GM21717 (cell line): ENCODE data around the gene PTCD2.
A peak's percentile ranks its signal among the peaks of the same experiment; 100 is the strongest.

ENCODE experiments used
- ATAC-seq: cut with Tn5 transposase; IDR thresholded peaks from one replicate; pipeline ENCODE4 v1.9.1; 2021; ENCODE audit warnings: mild to moderate bottlenecking, moderate library complexity; ENCODE audit not compliant: unreplicated experiment

Gene PTCD2

DNA sequence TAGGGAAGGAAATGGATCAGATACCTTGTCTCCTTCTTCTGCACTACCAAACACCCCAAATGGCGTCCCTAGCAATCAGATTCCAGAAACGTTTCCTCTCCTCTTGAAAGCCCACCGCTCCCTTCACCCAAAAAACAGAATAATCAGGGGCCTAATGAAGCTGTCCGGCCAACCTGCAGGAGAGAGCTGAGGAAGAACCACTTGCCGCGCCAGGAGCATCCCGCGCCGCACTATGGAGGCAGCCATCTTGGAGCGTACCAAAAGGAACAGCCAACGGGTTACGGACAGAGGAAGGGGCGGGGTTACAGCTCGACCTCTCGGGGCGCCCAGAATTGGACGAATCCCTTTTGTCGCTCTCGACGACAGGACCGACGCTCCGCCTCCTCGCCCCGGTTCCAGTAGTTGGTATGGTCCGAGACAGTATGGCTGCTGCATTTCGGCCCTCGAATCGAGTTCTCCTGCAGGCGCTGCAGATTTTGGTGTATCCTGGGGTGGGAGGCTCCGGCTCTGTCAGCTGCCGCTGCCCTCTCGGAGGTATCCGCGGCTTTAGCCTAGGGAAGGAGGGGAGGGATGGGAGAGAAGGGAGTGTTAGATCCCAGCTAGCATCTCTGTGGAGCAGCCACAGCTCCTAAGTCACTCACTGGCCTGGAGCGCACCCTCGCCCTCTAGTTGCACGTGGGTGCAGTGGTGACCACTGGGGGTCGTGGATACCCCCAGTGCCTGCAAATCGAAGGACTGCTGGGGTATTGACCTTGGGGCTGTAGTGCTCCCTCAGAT, at the start of gene PTCD2, which contains the start of gene MRPS27:
PTCD2 (plus strand) TSS at position 398 of the 777 bp plus-strand sequence; CDS start at position 408, 10 bp downstream.
MRPS27 (minus strand) TSS at position 265 of the 777 bp plus-strand sequence; CDS start at position 246, 19 bp downstream.
- ATAC-seq, result peak; percentile 98

- no peak for ATAC-seq
These were observed 48.5 kb upstream of the PTCD2 start for GRCh38 chr5:72271702-72272101.

GRCh38 chr5:72272398-72272797, 47.8 kb upstream of the PTCD2 start:
- ATAC-seq, result no peak

DNA sequence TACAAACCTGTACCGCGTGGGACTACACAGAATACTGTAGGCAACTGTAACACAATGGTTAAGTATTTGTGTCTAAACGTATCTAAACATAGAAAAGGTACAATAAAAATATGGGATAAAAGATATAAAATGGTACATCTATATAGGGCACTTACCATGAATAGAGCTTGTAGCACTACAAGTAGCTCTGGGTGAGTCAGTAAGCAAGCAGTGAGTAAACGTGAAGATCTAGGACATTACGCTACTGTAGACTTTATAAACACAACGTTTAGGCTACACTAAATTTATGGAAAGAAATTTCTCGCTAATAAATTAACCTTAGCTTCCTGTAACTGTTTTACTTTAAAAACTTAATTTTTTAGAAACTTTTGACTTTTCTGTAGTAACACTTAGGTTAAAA, 46.6 kb upstream of the PTCD2 start:
- no peak for ATAC-seq

DNA sequence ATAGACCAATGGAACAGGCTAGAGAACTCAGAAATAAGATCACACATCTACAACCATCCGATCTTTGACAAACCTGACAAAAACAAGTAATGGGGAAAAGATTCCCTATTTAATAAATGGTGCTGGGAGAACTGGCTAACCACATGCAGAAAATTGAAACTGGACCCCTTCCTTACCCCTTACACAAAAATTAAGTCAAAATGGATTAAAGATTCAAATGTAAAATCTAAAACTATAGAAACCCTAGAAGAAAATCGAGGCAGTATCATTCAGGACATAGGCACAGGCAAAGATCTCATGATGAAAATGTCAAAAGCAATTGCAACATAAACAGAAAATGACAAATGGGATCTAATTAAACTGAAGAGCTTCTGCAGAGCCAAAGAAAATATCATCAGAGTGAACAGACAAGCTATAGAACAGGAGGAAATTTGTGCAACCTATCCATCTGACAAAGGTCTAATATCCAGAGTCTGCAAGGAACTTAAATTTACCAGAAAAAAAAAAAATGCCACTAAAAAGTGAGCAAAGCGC, 43.9 kb upstream of the PTCD2 start:
- ATAC-seq, result no peak

- no peak for ATAC-seq
These were observed 39.5 kb upstream of the PTCD2 start for GRCh38 chr5:72280581-72281069.

DNA sequence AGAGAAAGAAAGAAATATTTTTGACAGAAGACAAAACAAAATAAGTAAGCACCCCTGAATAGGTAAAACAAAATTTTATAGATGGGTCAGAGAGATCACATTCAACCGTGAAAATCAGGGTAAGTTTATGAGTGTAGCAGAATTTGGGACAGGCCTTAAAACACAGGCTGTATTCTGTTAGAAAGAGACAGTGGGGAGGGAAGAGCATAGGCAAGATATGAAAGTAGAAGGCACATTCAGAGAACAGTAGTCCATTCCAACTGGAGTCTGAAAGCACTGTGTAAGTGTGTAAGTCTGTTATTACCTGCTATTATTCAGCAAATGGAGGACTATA, 38.8 kb upstream of the PTCD2 start:
- no peak for ATAC-seq

DNA sequence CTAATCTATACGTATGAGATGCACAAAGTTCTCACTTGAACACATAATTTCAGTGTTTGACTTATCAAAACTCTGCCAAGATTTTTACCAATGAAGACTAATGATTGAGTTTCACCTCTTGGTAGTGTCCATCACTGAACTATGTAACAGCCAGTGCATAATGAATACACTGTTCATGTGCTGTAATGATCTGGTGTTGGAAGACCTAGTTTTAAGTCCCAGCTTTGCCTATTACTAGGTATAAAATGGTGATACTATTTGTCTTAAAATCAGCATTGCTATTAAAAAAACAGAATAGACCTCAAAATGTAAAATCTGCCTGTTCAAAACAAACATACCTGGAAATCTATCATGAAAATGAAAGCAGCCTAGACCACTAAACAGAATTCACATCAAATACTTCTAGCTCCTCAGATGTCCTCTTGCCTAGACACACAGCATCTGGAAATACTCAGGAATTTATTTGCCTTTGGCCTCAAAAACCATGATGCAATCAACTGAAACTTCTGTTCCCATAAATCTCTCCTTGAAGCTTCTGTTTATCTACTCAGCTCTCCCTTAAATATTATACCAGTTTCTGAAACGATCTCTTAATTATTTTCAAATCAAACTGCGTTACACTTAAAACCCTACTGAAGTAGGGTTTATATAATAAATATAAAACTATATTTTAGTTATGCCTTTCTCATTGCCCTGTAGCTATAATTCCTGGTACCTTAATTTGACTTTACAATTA, 38.2 kb upstream of the PTCD2 start:
- no peak for ATAC-seq

DNA sequence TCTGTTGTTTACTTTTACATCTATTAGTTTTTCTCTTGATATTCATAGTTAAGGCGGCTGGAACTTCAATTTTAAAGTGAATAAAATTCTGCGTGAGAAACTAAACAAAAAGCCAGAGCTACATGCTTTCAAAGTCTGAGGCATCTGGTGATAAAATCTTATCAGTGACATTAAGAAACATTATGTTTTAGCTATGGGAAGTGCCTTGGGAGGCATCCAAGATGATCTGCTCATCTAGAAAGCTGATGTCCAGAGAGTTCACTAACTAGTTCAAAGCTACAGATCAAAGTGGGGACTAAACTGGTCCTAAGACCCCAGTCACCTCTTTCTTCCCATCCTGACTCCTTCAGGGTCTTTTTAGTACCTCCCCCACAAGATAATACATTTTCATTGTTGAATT, 37.3 kb upstream of the PTCD2 start:
- no peak for ATAC-seq

GRCh38 chr5:72283358-72283757, 36.8 kb upstream of the PTCD2 start:
- no peak for ATAC-seq

- ATAC-seq, result no peak
These were observed 35.4 kb upstream of the PTCD2 start for GRCh38 chr5:72284559-72285423.

GRCh38 chr5:72285424-72285821, 34.8 kb upstream of the PTCD2 start:
- no peak for ATAC-seq

DNA sequence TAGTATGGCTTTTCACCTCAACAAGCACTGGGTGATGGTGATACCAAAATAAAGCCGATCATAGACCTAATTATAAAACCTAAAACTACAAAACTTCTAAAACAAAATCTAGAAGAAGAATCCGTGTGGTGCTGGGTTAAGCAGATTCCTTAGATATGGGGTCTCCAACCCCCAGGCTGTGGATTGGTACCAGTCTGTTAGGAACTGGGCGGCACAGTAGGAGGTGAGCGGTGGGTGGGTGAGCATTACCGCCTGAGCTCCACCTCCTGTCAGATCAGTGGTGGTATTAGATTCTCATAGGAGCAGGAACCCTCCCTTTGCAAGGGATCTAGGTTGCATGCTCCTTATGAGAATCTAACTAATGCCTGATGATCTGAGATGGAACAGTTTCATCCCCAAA, 33.4 kb upstream of the PTCD2 start:
- no peak for ATAC-seq

DNA sequence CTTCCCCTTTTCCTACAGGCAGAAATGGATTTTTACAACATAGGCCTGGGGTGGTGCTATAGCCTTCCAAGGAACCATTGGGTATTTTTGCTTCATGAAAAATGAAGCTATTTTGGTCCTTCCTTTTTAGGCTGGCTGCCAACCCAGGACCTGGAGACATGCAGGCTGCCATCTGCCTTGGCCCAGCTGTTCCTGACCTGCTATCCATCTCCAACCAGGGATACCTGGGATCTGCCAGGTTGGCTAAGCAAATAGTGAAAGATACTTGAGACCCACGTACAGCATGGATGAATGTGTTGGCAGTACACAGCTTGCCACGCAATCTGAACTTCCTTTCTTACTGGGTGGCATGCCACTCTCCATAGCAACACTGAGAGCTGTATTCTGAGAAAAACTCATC, 31.2 kb upstream of the PTCD2 start:
- no peak for ATAC-seq

DNA sequence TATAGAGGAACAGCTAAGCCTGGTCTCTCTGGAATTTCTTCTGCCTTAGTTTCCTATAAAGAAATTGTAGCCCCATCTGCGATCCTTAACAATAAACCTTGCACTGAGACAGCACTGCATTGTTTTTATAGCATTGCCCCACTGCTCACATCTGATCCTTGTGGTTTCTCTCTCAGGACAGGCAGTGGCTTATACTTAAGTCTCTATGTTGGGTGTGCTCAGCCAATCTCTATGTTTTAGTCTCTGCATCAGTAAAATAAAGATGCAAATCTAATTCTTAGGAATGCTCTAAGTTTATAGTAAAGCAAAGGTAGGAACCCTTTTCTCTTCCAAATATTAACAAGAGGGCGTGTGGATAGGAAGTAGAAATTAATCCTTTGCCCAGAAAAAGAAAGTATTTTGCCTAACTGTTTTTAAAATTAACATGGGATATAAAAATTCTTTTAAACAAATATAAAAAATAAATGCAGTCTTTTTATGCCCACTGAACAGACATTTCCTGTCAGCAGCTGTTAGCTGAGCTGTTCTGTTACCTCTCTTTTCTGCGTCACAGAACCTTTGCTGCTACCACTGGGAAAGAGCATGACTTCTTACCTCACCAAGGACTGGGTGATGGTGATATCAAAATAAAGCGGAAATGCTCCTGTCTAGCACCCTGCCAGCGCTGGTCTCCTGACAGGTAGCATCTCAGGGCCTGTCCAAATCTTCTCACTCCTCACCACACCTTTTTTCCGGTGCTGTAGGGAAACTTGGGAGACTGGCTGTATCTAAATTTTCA, 29.6 kb upstream of the PTCD2 start:
- ATAC-seq, result no peak

DNA sequence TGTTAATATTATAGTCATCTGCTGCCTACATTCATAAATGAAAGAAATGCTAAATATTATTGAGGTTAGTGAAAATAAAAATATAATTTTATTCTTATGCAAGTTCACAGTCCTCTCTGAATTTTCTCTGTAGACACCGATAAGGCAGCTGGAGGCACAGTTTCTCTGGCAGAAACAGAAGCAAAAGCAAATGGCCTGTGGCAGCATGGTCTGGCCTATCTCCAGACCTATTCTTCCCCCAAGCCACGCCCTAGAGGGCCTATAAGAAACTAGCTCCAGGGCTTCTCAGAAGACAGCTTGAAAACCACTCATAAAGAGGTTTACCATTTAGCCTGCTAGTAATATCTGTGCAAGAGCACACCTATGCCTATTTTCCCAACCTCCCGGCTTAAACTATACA, 28.6 kb upstream of the PTCD2 start:
- no peak for ATAC-seq

GRCh38 chr5:72292411-72292810, 27.8 kb upstream of the PTCD2 start:
- ATAC-seq, result no peak

DNA sequence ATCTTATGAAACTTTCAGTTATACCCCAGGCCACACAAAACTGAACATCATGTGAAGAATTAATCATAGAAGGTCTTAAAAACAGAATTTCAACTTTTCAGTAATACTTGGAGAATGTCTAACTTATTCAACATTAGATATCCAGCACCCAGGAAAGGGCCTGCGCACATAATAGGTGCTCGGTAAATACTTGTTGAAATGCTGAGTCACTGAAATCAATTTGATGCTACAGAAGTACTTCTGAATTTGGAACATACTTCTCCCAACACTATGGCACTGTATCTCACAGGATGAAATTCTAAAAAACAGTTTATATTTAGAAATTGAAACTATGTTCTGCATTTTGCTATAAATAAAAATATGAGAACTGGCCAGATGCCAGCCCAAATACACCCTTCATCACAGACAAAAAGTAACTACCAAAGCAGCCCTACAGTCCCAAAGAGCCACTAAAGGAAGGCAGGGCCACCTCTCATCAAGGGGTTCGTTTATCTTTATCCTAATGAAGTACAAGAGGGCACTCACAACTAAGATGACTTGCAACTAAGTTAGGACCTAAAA, 26.6 kb upstream of the PTCD2 start:
- ATAC-seq, result no peak

DNA sequence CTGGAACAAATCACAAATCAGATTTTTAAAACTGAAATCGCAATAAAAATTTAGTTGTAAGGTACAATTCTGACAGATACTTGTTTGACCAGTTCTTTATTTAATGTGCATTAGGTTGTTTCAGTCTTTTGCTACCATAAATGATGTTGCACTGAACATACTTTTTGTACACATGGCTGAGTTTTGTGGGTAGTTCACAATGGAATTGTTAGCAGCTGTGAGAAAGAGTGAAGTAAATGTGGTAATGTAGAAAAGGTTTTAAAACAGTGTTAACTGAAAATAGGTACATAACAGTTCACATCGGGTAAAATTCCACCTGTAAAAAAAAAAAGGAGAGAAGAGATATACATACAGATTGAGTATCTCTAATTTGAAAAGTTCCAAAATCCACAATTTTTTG, 25.7 kb upstream of the PTCD2 start:
- no peak for ATAC-seq

DNA sequence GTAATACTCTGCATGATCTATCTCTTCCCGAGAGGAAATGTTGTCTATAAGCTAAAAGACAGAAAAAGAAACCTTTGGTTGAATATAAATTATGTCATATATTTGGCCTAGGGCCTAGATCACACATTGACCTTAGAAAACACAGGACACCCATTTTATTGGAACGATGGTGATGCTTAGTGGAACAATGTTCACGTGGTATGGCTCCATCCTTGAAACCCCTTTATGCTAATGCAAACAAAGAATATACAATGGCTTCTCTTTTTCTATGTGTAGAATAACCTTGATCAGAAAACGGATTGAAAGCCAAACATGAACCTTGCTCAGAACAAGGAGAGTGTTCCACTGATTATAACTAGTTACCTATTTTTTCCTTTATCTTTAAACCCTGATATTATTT, 24.6 kb upstream of the PTCD2 start:
- no peak for ATAC-seq
